Measurements from ENCODE around the gene TNIK.

DNA sequence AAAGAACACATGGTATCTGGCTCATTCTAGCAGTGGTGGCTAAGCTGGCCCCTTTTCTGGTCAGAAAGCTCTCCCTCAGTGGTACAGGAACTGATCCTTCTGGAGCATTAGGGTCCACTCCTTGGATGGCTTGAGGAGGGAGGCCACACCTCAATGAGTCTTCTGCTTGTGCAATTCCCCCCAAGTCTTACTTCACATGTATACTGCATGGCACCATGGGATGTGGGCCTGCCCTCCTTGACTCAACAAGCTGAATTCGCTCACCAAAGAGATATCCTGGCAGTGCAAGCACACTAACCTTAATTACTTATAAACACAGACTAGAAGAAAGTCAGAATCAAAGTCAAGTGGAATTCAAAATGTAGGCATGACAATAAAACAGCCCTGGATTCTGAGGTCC is 299.9 kb downstream of the TNIK start:
- TF ChIP-seq, protein P1, sequence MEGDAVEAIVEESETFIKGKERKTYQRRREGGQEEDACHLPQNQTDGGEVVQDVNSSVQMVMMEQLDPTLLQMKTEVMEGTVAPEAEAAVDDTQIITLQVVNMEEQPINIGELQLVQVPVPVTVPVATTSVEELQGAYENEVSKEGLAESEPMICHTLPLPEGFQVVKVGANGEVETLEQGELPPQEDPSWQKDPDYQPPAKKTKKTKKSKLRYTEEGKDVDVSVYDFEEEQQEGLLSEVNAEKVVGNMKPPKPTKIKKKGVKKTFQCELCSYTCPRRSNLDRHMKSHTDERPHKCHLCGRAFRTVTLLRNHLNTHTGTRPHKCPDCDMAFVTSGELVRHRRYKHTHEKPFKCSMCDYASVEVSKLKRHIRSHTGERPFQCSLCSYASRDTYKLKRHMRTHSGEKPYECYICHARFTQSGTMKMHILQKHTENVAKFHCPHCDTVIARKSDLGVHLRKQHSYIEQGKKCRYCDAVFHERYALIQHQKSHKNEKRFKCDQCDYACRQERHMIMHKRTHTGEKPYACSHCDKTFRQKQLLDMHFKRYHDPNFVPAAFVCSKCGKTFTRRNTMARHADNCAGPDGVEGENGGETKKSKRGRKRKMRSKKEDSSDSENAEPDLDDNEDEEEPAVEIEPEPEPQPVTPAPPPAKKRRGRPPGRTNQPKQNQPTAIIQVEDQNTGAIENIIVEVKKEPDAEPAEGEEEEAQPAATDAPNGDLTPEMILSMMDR (conservative IDR thresholded peaks at IDR 0.05; ENCODE audit: low read depth, low read length) = no peak
- no peak for TF ChIP-seq EZH2 (IDR thresholded peaks at IDR 0.05; ENCODE audit: borderline replicate concordance, low read depth, low read length, poor library complexity, severe bottlenecking)

Measured in A673 (cell line).